Measurements from ENCODE around the gene TBX1.
"Not testable (repeated sequence)": the region's sequence is repeated elsewhere in the genome, so short reads cannot be mapped to it uniquely, and the experiment has no call there.

TBX1 gene

DNA sequence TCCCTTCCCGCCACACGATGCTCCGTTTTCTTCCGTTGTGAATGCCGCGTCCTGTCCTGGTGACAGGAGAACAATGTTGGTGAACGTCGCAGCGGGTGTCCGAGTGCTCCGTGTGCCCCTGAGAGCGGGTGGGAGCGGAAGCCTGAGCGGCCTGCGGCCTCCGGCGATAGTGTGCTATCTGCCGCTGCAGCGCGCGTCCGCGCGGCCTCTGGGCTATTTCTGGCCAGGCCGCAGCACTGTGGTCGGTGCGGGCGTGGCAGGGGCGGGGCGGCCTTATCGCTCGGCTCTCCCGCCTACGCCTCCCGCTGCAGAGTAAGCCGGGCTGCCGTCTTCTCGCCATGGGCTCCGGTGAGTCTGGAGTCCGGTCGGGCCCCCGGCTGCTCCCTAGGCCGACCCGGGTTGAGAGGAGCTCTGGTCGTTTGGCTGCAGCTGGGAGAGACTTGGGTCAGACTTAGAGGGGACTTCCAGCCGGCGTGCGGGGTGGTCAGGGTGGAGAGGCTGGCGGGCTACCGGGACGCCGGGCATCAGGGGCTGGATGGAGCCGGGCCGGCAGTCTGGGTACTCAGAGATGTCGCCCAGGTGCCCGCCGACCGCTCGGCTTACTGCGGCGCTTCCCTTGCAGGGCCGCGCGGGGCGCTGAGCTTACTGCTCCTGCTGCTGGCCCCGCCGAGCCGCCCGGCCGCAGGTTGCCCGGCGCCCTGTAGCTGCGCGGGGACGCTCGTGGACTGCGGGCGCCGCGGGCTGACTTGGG lies 37.2 kb upstream of the TBX1 start, which contains the start of gene GP1BB:
Gene GP1BB (plus strand): TSS at position 308 of the 751 bp plus-strand sequence. CDS start 31 bp downstream, at position 339.
- no peak for DNase-seq (ENCODE audit: low read depth in 1 of 2, low spot score in 1 of 2)

DNA sequence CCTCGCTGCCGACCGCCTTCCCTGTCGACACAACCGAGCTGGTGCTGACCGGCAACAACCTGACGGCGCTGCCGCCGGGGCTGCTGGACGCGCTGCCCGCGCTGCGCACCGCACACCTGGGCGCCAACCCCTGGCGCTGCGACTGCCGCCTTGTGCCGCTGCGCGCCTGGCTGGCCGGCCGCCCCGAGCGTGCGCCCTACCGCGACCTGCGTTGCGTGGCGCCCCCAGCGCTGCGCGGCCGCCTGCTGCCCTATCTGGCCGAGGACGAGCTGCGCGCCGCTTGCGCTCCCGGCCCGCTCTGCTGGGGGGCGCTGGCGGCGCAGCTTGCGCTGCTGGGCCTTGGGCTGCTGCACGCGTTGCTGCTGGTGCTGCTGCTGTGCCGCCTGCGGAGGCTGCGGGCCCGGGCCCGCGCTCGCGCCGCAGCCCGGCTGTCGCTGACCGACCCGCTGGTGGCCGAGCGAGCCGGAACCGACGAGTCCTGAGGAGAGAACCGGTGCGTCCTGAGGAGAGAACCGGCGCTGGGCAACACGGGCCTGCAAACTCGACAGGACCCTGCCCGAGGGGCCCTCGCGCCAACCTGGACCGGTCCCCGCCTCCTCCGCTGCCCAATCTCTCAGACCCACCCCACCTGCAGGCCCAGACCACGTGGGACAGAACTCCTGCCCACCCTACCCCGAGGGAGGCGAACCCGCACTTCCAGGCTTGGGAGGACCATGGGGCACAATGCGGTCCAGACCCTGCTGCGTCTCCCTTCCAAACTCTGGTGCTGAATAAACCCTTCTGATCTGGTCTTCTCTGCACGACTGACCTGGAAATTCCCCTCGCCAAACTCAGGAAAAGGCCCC lies 36.4 kb upstream of the TBX1 start:
- no peak for DNase-seq (ENCODE audit: low read depth in 1 of 2, low spot score in 1 of 2)

DNA sequence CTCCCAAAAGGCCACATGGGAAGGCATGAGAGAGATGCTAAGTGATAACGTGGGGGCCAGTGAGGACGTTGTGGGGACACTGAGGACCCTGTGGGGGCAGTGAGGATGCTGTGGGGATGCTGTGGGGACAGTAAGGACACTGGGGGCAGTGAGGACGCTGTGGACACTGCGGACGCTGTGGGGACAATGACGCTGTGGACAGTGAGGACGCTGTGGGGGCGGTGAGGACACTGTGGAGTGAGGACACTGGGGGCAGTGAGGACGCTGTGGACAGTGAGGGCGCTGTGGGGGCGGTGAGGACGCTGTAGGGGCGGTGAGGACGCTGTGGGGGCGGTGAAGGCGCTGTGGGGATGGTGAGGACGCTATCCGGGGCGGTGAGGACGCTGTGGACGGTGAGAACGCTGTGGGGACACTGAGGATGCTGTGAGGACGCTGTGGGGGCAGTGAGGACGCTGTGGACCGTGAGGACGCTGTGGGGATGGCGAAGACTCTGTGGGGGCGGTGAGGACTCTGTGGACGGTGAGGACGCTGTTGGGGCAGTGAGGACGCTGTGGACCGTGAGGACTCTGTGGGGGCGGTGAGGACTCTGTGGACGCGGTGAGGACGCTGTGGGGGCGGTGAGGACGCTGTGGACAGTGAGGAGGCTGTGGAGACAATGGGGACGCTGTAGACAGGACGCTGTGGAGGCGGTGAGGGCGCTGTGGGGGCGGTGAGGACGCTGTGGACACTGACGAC lies 35.5 kb upstream of the TBX1 start:
- DNase-seq (ENCODE audit: low read depth in 1 of 2, low spot score in 1 of 2): no peak

DNA sequence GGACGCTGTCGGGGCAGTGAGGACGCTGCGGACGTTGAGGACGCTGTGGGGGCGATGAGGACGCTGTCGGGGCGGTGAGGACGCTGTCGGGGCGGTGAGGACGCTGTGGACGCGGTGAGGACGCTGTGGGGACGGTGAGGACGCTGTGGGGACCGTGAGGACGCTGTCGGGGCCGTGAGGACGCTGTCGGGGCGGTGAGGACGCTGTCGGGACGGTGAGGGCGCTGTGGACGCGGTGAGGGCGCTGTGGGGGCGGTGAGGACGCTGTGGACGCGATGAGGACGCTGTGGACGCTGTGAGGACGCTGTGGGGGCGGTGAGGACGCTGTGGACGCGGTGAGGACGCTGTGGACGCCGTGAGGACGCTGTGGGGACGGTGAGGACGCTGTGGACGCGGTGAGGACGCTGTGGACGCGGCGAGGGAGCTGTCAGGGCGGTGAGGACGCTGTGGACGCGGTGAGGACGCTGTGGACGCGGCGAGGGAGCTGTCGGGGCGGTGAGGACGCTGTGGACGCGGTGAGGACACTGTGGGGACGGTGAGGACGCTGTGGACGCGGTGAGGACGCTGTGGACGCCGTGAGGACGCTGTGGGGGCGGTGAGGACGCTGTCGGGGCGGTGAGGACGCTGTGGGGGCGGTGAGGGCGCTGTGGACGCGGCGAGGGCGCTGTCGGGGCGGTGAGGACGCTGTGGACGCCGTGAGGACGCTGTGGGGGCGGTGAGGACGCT lies 34.4 kb upstream of the TBX1 start:
- not testable (repeated sequence) for DNase-seq (ENCODE audit: low read depth in 1 of 2, low spot score in 1 of 2)

DNA sequence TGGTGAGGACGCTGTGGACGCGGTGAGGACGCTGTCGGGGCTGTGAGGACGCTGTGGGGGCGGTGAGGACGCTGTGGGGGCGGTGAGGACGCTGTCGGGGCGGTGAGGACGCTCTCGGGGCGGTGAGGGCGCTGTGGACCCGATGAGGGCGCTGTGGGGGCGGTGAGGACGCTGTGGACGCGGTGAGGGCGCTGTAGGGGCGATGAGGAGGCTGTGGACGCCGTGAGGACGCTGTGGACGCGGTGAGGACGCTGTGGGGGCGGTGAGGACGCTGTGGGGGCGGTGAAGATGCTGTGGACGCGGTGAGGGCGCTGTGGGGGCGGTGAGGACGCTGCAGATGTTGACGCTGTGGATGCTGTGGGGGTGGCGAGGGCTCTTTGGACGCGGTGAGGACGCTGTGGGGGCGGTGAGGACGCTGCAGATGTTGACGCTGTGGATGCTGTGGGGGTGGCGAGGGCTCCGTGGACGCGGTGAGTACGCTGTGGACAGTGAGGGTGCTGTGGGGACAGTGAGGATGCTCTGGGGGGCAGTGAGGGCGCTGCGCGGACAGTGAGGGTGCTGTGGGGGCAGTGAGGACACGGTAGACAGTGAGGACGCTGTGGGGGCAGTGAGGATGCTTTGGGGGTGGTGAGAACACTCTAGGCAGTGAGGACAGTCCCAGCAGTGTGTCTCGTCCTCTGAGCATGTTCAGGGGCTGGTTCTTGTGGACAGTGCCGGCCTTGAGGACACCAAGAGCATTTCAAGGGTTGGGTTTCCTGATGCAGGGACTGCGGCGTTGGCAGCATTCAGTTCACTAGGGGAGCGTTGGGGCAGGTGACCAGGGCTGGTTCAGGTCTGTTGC lies 33.0 kb upstream of the TBX1 start:
- no peak for DNase-seq (ENCODE audit: low read depth in 1 of 2, low spot score in 1 of 2)

DNA sequence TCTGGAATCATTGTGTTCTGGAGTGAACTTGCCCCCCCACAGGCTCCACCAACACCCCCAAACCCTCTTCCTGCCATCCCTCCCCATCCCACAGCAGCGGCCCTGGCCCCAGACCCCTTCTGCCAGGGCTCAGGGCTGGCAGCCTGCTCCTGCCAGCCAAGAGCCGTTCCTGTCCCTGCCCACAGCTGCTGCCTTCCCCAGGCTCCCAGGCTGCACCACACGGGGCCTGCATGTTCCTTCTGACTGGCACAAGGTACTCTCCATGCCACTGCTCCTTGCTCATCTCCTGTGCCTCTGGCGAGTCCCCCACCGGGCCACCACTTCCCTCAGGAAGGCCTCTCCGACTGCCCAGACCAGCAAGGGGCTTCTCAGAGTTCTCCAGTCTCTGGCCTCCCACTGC lies 32.3 kb upstream of the TBX1 start:
- DNase-seq (ENCODE audit: low read depth in 1 of 2, low spot score in 1 of 2): no peak

DNA sequence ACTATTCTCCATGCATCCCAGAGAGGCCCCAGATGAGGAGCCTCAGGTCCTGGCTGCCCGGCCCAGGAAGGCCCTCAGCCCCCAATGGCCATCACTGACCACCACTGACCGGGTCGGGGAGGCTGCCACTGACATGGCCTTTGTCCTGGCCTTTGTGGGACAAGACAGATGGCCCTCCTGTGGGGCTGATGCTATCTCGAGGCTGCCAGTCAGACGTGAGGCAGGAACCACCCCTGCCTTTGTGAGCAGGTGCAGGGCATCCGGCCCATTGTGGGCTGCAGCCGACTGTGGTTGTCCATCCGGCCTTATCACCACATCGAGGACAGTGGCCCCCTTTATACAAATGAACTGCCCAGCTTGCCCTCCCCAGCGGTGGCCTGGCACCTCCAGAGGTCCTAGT lies 31.7 kb upstream of the TBX1 start:
- DNase-seq (ENCODE audit: low read depth in 1 of 2, low spot score in 1 of 2): no peak

DNA sequence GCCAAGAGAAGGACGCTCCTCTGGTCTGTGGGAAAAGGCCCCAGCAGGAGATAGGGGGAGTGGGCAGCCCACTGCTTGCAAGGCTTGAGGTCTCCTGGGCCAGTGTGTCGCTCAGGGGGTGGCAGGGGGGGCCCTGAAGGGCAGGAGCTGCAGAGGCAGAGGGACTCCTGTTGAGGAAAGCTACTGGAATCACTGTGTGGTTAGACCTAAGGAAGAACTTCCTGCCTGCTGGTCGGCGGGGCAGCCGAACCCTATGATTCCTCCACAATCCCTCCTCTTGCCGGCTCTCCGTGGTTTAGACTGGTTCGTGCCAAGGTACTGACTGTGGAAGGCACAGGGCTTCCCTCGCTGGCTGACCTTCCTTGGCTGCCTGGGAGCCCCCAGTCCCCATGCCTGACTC lies 31.1 kb upstream of the TBX1 start:
- DNase-seq (ENCODE audit: low read depth in 1 of 2, low spot score in 1 of 2): no peak

DNA sequence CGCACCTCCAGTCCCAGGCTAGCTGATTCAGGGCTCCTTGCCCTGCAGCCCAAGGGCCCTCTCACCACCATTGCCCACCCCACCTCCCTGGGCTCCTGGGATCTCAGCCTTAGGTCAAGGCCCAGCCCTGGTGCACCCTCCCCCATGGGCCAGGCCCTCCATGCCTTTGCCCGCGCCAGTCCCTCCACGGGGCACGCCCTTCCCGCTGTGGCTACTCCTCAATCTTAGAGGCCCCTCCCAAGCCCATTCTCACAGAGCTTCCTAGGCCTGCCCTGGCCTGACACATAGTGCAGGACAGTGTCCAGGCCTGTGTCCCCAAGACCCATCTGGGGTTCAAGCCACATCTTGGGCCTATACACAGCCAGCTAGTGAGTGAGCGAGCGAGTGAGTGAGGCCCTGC lies 30.4 kb upstream of the TBX1 start:
- DNase-seq (ENCODE audit: low read depth in 1 of 2, low spot score in 1 of 2): no peak

DNA sequence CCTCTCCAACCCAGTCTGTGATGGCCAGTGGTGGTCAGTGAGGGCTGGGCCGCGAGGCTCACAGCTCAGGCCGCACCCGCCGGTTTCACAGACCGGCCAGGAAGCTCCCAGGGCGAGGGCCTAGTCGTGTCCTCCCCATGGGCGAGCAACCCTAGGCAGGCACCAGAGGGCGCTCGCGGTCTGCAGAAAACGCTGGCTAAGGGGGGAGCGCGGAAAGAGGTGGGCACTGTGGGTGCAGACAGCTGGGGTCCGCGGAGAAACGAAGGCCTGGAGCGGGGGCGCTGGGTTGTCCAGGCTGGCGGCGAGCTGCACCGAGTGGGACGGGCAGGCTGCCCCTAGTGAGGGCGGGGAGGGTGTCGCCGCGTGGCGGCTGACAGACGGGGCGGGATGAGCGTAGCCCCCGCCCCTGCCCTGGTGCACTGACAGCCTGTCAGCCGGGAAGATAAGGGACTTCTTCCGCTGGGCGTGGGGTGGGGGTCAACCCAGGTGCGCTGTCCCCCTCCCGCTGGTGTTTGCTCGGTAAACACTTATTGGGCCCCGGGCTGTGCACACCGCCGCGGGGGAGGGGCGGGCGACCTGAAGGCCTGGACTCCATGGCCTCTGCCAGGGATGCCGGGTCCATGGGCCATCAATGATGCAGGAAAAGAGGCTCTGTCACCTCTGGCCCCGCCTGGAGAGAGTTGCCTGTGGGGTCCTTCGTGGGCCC lies 29.8 kb upstream of the TBX1 start:
- peak; percentile 79 to 83 for DNase-seq (ENCODE audit: low read depth in 1 of 2, low spot score in 1 of 2)

DNA sequence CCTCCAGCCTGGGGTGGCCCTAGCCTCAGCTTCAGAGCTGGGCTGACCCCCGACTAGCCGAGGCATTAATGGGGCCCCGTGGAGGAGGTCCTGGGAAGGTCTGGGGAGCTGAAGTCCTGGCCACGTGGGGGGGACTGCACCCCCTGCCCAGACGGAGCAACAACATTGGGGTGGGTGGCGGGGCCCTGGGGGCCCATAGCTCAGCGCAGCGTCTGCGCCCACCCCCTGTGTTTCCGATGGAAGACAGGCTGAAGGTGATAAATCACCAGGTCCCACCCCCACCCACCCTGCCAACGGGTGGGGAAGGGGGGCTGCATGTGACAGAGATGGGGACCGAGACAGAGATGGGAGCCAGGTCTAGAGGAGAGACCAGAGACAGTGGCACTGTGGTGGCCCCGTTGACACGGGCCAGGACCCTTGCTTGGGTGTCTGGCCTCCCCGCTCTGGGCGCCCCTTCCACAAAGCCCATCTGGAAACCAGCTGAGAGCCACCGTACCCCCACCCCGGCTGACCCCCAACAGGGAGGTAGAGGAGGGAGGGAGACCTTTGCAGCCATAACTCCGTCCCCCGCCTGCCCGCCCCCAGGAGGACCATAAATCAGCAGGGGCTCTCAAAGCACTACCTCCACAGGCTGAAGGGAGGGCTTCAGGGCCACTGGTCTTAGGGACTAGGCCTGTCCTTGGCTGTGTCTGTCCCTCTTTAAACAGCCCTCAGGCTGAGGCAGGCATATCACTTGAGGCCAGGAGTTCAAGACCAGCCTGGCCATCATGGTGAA lies 29.0 kb upstream of the TBX1 start:
- no peak for DNase-seq (ENCODE audit: low read depth in 1 of 2, low spot score in 1 of 2)

DNA sequence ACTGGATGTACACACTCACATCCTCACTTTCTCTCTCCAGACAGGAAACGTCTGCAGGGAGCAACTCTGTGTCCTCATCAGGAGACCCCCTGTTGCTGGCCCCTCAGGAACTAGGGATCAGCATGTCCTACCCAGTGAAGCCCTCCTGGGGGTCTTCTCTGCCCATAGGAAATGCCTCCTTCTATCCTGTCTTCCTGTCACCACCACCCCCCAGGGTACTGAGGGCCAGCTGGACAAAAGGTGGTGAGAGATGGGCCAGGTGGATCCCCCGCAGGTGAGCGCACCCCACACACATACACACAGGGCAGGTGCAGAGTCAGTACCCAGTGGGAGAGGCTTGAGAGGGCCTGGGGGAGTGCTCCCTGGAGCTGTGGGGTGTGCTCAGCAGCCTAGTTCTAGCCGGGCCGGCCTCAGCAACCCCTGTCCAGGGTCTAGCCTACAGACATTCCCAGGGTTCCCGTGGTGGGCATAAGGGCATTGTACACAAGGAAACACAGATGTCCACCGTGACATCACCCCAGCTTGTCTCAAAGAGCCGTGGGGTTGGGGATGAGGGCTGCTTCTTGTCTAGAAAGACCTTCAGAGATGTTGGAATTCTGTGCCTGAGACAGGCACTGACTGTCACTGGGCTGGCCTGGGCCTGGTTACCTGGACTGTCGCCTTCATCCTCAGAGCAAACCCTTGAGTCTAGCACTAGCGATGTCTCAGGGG lies 28.0 kb upstream of the TBX1 start:
- no peak for DNase-seq (ENCODE audit: low read depth in 1 of 2, low spot score in 1 of 2)

DNA sequence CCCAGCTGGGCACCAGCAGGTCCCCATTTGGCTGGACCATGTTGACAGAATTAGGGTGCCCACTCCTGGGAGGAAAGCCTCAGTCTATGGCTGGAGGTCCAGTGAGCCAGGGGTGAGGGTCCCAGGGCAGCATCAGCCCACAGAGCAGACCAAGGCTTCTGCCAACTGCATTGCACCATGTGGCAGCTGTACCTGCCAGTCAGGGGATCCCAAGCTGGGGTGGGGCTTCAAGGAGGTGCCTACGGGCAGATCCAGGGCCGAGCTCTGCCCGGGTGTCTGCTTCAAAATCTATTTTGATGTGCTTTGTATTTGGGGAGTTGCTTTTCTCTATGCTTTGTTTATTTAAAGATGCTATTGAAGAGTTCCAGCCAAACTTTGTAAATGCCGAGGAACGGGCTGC lies 26.8 kb upstream of the TBX1 start:
- DNase-seq (ENCODE audit: low read depth in 1 of 2, low spot score in 1 of 2): no peak

DNA sequence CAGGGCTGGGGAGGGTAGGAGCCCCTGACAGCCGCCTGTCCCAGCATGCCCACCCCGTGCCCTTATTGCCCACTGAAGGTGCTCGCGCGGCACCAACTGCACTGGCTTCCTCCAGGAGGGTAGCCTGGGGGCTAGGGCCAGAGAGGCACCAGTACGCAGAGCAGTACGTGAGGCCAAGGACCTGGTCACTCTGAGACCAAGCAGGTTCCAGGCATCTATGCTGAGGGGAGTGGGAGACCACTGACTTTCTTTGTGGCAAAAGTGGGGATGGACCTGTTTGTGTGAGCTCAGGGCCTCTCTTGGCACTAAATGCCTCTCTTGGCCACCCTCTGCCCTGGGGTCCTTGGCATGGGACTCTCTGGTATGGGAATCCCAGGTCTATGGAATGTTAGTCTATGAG lies 26.4 kb upstream of the TBX1 start:
- DNase-seq (ENCODE audit: low read depth in 1 of 2, low spot score in 1 of 2): no peak

DNA sequence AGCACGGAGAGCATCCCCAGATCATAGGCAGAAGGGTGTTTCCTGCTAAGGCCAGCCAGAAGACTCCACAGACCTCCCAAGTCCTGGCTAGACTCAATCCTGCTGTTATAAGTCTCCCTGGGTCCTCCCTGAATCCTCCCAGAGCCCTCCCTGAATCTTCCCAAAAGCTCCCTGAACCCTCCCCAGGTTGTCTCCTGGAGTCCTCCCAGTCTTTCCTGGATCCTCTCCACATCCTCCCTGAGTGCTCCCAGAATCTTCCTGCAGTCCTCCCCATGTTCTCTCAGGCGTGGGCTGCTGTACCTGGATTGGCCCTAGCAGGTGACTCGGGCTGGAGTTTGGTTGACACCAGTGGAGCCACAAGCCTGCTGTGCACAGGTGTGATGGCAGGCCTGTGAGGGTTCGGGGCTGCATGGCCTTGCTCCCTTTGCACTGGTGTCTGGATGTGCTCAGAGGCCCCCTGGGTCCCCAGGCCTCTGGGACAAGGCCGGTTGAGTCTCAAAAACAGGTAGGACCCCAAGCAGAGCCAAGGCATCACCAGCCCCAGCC lies 25.7 kb upstream of the TBX1 start:
- no peak for DNase-seq (ENCODE audit: low read depth in 1 of 2, low spot score in 1 of 2)

DNA sequence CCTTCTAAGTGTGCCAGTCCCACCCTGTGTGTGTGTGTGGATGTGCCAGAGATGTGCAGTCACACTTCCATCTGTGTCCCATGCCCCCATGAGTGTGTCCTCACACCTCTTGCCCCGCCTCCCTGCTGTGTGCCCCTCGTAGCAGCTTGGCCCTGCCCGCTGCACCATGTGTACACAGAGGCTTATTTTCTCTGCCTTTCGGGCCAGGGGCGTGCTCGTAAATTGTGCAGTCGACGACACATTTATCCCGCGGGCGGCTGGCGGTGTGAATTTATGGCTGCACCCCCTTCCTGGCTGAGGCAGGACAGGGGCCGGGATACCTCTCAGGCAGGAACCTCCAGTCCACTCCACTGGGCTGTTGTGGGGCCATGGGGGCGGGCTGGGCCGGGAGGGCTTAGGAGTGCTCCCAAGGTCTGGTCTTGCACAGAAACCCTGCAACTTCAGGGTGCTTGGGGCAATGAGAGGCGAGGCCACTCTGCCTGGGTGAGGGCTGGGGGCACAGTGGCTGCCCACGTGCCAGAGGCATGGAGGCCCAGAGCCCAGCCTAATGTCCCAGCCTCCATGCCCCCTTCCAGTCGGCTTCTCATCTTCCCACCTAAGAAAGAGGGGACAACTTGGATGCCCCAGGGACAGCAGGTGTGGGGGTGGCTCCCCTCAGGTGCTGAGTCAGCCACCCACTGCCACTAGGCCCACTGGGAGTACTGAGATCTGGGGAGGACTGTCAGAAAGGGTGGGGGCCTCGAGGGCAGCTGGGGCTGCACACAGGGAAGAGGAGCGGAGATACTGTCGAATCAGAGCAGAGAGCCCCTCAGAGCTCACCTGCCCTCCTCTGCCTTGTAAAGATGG lies 24.7 kb upstream of the TBX1 start:
- DNase-seq (ENCODE audit: low read depth in 1 of 2, low spot score in 1 of 2): no peak

All from activated CD4-positive, alpha-beta T cell treated with anti-CD3 and anti-CD28 coated beads, Interleukin-2, amount 50 U/mL, for 24 hours (primary cell).